Measurements from ENCODE around the gene NDUFAF7. TPM values are rescaled to one million over a fixed set of nuclear protein-coding genes. Genes with fewer than 3 reads are reported as not detected.

Gene NDUFAF7
- total and polyA plus RNA-seq, 2 donors from 2014 or later = 13.1 to 15.1 TPM

- FAIRE-seq (no peak), DNase-seq (no peak)
- intact Hi-C loops (cut with DNase I) = no loop called here
- Histone ChIP-seq H3K9ac (ENCODE audit: low read length in 3 of 3) (no peak overlapping the region), H3K36me3 (ENCODE audit: control insufficient read depth in 2 of 3, insufficient read depth in 3 of 3, low read length in 3 of 3) (peaks cover 17 to 35% (median 17%) of the 10 kb centered on the region in 3 donors), H3K4me3 (ENCODE audit: low read length in 3 of 3) (no peak overlapping the region), H3K27me3 (ENCODE audit: control insufficient read depth, insufficient read depth, low read length) (no peaks in the 10 kb centered on the region), H3K27ac (ENCODE audit: low read depth in 2 of 2, low read length in 2 of 2) (no peak overlapping the region), H3K4me1 (ENCODE audit: control insufficient read depth in 2 of 3, insufficient read depth in 2 of 3, low read depth in 1 of 3, low read length in 3 of 3) (no peaks in the 10 kb centered on the region), H3K9me3 (ENCODE audit: control insufficient read depth in 2 of 3, insufficient read depth in 1 of 3, low read length in 3 of 3) (no peaks in the 10 kb centered on the region)
- TF ChIP-seq CTCF (IDR thresholded peaks at IDR 0.05; ENCODE audit: borderline replicate concordance, extremely low read depth, insufficient read depth) = no peak
These were observed 19.6 kb downstream of the NDUFAF7 start for GRCh38 chr2:37250869-37251740.

GRCh38 chr2:37262522-37262921 is 31.1 kb downstream of the NDUFAF7 start:
- Histone ChIP-seq H3K9ac (ENCODE audit: low read length in 3 of 3) (no peak overlapping the region), H3K27ac (ENCODE audit: low read depth in 2 of 2, low read length in 2 of 2) (no peak overlapping the region), H3K36me3 (ENCODE audit: control insufficient read depth in 2 of 3, insufficient read depth in 3 of 3, low read length in 3 of 3) (peaks cover 0 to 13% (median 8%) of the 10 kb centered on the region in 3 donors), H3K4me1 (ENCODE audit: control insufficient read depth in 2 of 3, insufficient read depth in 2 of 3, low read depth in 1 of 3, low read length in 3 of 3) (no peaks in the 10 kb centered on the region), H3K27me3 (ENCODE audit: control insufficient read depth, insufficient read depth, low read length) (no peaks in the 10 kb centered on the region), H3K4me3 (ENCODE audit: low read length in 3 of 3) (no peak overlapping the region), H3K9me3 (ENCODE audit: control insufficient read depth in 2 of 3, insufficient read depth in 1 of 3, low read length in 3 of 3) (no peaks in the 10 kb centered on the region)
- DNase-seq (no peak), FAIRE-seq (no peak)
- intact Hi-C loops (cut with DNase I) = no loop called here
- no peak for TF ChIP-seq CTCF (IDR thresholded peaks at IDR 0.05; ENCODE audit: borderline replicate concordance, extremely low read depth, insufficient read depth)

GRCh38 chr2:37263839-37264238 is 32.4 kb downstream of the NDUFAF7 start:
- TF ChIP-seq CTCF (IDR thresholded peaks at IDR 0.05; ENCODE audit: borderline replicate concordance, extremely low read depth, insufficient read depth) = no peak
- no peak overlapping the region for H3K9ac ChIP-seq (ENCODE audit: low read length in 3 of 3)
- no peak for FAIRE-seq

More at GRCh38 chr2:37263839-37264238, 32.4 kb downstream of the NDUFAF7 start:
- H3K27me3 ChIP-seq (ENCODE audit: control insufficient read depth, insufficient read depth, low read length) = no peaks in the 10 kb centered on the region
- no peak overlapping the region for H3K27ac ChIP-seq (ENCODE audit: low read depth in 2 of 2, low read length in 2 of 2)
- no peaks in the 10 kb centered on the region for H3K9me3 ChIP-seq (ENCODE audit: control insufficient read depth in 2 of 3, insufficient read depth in 1 of 3, low read length in 3 of 3)
- H3K36me3 ChIP-seq (ENCODE audit: control insufficient read depth in 2 of 3, insufficient read depth in 3 of 3, low read length in 3 of 3) = peaks cover 3 to 9% (median 9%) of the 10 kb centered on the region in 3 donors
- intact Hi-C loops (cut with DNase I) = no loop called here
- no peaks in the 10 kb centered on the region for H3K4me1 ChIP-seq (ENCODE audit: control insufficient read depth in 2 of 3, insufficient read depth in 2 of 3, low read depth in 1 of 3, low read length in 3 of 3)
- no peak overlapping the region for H3K4me3 ChIP-seq (ENCODE audit: low read length in 3 of 3)
- no peak for DNase-seq

All from kidney (tissue), 14 donors.